Measurements from ENCODE around the gene TMEM209.
"Not testable (repeated sequence)": the region's sequence is repeated elsewhere in the genome, so short reads cannot be mapped to it uniquely, and the experiment has no call there.

TMEM209 gene

GRCh38 chr7:130131964-130132875 lies 73.0 kb downstream of the TMEM209 start:
- TF ChIP-seq POU2F2 (IDR thresholded peaks at IDR 0.05; ENCODE audit: low read depth, low read length) (no peak), SPI1 (IDR thresholded peaks at IDR 0.05; ENCODE audit: low read depth, low read length) (no peak)
- FAIRE-seq: no peak
- DNase-seq (ENCODE audit: insufficient read length, low spot score): no peak

- DNase-seq (ENCODE audit: insufficient read length, low spot score): no peak
- TF ChIP-seq SPI1 (IDR thresholded peaks at IDR 0.05; ENCODE audit: low read depth, low read length): no peak
- no peak for TF ChIP-seq POLR2A (IDR thresholded peaks at IDR 0.05; ENCODE audit: low read depth, low read length)
- TF ChIP-seq POLR2AphosphoS5 (IDR thresholded peaks at IDR 0.05; ENCODE audit: low read depth, low read length): no peak
- no peak for TF ChIP-seq POU2F2 (IDR thresholded peaks at IDR 0.05; ENCODE audit: low read depth, low read length)
- TF ChIP-seq PAX5 (IDR thresholded peaks at IDR 0.05; ENCODE audit: insufficient read depth, low read length, severe bottlenecking): no peak
- TF ChIP-seq TAF1 (IDR thresholded peaks at IDR 0.05; ENCODE audit: low read depth, low read length): no peak
- FAIRE-seq: peak; percentile 61
Observed at GRCh38 chr7:130131191-130131834, 73.9 kb downstream of the TMEM209 start.

GRCh38 chr7:130129011-130129411 lies 76.2 kb downstream of the TMEM209 start:
- no peak for TF ChIP-seq PAX5 (IDR thresholded peaks at IDR 0.05; ENCODE audit: insufficient read depth, low read length, severe bottlenecking)
- TF ChIP-seq POLR2A (IDR thresholded peaks at IDR 0.05; ENCODE audit: low read depth, low read length): no peak
- no peak for TF ChIP-seq POLR2AphosphoS5 (IDR thresholded peaks at IDR 0.05; ENCODE audit: low read depth, low read length)
- TF ChIP-seq TAF1 (IDR thresholded peaks at IDR 0.05; ENCODE audit: low read depth, low read length): no peak
- no peak for TF ChIP-seq SPI1 (IDR thresholded peaks at IDR 0.05; ENCODE audit: low read depth, low read length)
- no peak for TF ChIP-seq POU2F2 (IDR thresholded peaks at IDR 0.05; ENCODE audit: low read depth, low read length)
- FAIRE-seq (no peak), DNase-seq (ENCODE audit: insufficient read length, low spot score) (no peak)

GRCh38 chr7:130127821-130128317 lies 77.3 kb downstream of the TMEM209 start:
- DNase-seq (ENCODE audit: insufficient read length, low spot score): no peak
- no peak for TF ChIP-seq POU2F2 (IDR thresholded peaks at IDR 0.05; ENCODE audit: low read depth, low read length)
- no peak for TF ChIP-seq SPI1 (IDR thresholded peaks at IDR 0.05; ENCODE audit: low read depth, low read length)
- TF ChIP-seq POLR2A (IDR thresholded peaks at IDR 0.05; ENCODE audit: low read depth, low read length): no peak
- TF ChIP-seq POLR2AphosphoS5 (IDR thresholded peaks at IDR 0.05; ENCODE audit: low read depth, low read length): no peak
- no peak for TF ChIP-seq TAF1 (IDR thresholded peaks at IDR 0.05; ENCODE audit: low read depth, low read length)
- TF ChIP-seq PAX5 (IDR thresholded peaks at IDR 0.05; ENCODE audit: insufficient read depth, low read length, severe bottlenecking): no peak
- FAIRE-seq: no peak

GRCh38 chr7:130127404-130127803 lies 77.8 kb downstream of the TMEM209 start:
- DNase-seq (ENCODE audit: insufficient read length, low spot score) (no peak), FAIRE-seq (no peak)
- no peak for TF ChIP-seq POU2F2 (IDR thresholded peaks at IDR 0.05; ENCODE audit: low read depth, low read length)

- not testable (repeated sequence) for FAIRE-seq; DNase-seq (ENCODE audit: insufficient read length, low spot score)
Observed at GRCh38 chr7:130126840-130127239, 78.4 kb downstream of the TMEM209 start.

- FAIRE-seq (no peak), DNase-seq (ENCODE audit: insufficient read length, low spot score) (no peak)
- TF ChIP-seq POLR2A (IDR thresholded peaks at IDR 0.05; ENCODE audit: low read depth, low read length) (no peak), TAF1 (IDR thresholded peaks at IDR 0.05; ENCODE audit: low read depth, low read length) (no peak)
Observed at GRCh38 chr7:130124711-130125110, 80.5 kb downstream of the TMEM209 start.

DNA sequence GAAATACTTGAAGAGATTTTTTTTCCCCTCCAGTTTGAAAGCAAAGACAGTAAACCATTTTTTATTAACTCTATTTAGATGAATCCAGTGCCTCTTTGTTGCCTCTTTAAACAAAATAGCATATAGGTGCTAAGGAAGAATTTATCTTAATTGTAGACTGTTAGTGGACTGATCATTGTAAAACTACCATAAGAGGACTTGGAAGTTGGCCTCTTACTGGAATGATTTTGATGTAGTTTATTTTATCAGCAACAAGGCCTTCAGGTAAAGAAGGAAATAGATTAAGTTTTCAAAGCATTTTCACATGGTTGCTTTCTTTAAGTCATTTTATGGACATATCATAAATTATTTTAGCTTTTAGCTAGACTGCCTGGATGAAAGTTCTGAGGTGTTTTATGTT lies 81.7 kb downstream of the TMEM209 start:
- DNase-seq (ENCODE audit: insufficient read length, low spot score): no peak
- TF ChIP-seq TAF1 (IDR thresholded peaks at IDR 0.05; ENCODE audit: low read depth, low read length): no peak
- no peak for TF ChIP-seq POLR2AphosphoS5 (IDR thresholded peaks at IDR 0.05; ENCODE audit: low read depth, low read length)
- TF ChIP-seq POU2F2 (IDR thresholded peaks at IDR 0.05; ENCODE audit: low read depth, low read length): no peak
- no peak for TF ChIP-seq PAX5 (IDR thresholded peaks at IDR 0.05; ENCODE audit: insufficient read depth, low read length, severe bottlenecking)
- no peak for TF ChIP-seq POLR2A (IDR thresholded peaks at IDR 0.05; ENCODE audit: low read depth, low read length)
- TF ChIP-seq SPI1 (IDR thresholded peaks at IDR 0.05; ENCODE audit: low read depth, low read length): no peak
- no peak for FAIRE-seq

DNA sequence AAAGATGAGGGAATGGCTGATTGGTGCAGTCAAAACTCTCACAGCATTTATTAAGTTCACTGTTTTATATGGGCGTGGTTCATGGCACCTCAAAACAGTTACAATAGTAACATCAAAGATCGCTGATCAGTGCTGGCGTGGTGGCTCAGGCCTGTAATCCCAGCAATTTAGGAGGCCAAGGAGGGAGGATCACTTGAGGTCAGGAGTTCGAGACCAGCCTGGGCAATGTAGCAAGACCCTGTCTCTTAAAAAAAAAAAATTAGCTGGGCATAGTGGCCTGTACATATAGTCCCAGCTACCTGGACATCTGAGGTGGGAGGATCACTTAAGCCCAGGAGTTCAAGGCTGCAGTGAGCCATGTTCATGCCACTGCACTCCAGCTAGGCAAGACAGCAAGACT lies 86.4 kb downstream of the TMEM209 start:
- TF ChIP-seq PAX5 (IDR thresholded peaks at IDR 0.05; ENCODE audit: insufficient read depth, low read length, severe bottlenecking): no peak
- no peak for TF ChIP-seq POU2F2 (IDR thresholded peaks at IDR 0.05; ENCODE audit: low read depth, low read length)
- no peak for TF ChIP-seq POLR2AphosphoS5 (IDR thresholded peaks at IDR 0.05; ENCODE audit: low read depth, low read length)
- TF ChIP-seq SPI1 (IDR thresholded peaks at IDR 0.05; ENCODE audit: low read depth, low read length): no peak
- no peak for TF ChIP-seq POLR2A (IDR thresholded peaks at IDR 0.05; ENCODE audit: low read depth, low read length)
- TF ChIP-seq TAF1 (IDR thresholded peaks at IDR 0.05; ENCODE audit: low read depth, low read length): no peak
- FAIRE-seq: no peak
- DNase-seq (ENCODE audit: insufficient read length, low spot score): no peak

DNA sequence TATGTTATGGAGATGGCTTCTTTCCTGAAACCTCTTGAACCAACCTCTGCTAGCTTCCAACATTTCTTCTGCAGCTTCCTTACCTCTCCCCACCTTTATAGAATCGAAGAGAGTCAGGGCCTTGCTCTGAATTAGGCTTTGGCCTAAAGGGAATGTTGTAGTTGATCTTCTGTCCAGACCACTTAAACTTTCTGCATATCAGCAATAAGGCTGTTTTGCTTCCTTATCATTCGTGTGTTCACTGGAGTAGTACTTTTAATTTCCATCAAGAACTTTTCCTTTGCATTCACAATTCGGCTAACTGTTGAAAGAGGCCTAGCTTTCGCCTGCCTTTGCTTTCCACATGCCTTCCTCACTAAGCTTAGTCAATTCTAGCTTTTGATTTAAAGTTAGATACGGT lies 86.9 kb downstream of the TMEM209 start:
- no peak for FAIRE-seq
- DNase-seq (ENCODE audit: insufficient read length, low spot score): no peak
- TF ChIP-seq POLR2A (IDR thresholded peaks at IDR 0.05; ENCODE audit: low read depth, low read length) (no peak), TAF1 (IDR thresholded peaks at IDR 0.05; ENCODE audit: low read depth, low read length) (no peak), POLR2AphosphoS5 (IDR thresholded peaks at IDR 0.05; ENCODE audit: low read depth, low read length) (no peak), PAX5 (IDR thresholded peaks at IDR 0.05; ENCODE audit: insufficient read depth, low read length, severe bottlenecking) (no peak), POU2F2 (IDR thresholded peaks at IDR 0.05; ENCODE audit: low read depth, low read length) (no peak), SPI1 (IDR thresholded peaks at IDR 0.05; ENCODE audit: low read depth, low read length) (no peak)
